ENCODE results near the gene CLSTN3. TPM values are rescaled to one million over a fixed set of nuclear protein-coding genes. Genes with fewer than 3 reads are reported as not detected.

CLSTN3 gene
- total and polyA plus RNA-seq, 2 donors (not counting 3 experiments of a cell fraction or from before 2014, with no cell fraction given): 27.8 to 45.9 TPM

GRCh38 chr12:7156259-7157197 is 26.4 kb downstream of the CLSTN3 start:
- TF ChIP-seq EZH2 (IDR thresholded peaks at IDR 0.05; ENCODE audit: borderline replicate concordance, low read depth, low read length, severe bottlenecking) (no peak), FOS (IDR thresholded peaks at IDR 0.05; ENCODE audit: borderline replicate concordance, insufficient read depth, low read length) (no peak), POLR2AphosphoS5 (IDR thresholded peaks at IDR 0.05; ENCODE audit: insufficient read depth, low read depth, low read length) (no peak), MYC (IDR thresholded peaks at IDR 0.05; ENCODE audit: low read depth, low read length) (no peak), MAX (IDR thresholded peaks at IDR 0.05; ENCODE audit: insufficient read depth, insufficient read length) (no peak), GATA2 (IDR thresholded peaks at IDR 0.05; ENCODE audit: insufficient read depth, insufficient read length, low read depth, low read length) (no peak), JUN (IDR thresholded peaks at IDR 0.05; ENCODE audit: borderline replicate concordance, insufficient read depth, insufficient read length, low read depth) (no peak), POLR2A (IDR thresholded peaks at IDR 0.05; ENCODE audit: low read depth, low read length) (no peak)
- TF ChIP-seq, protein P1, sequence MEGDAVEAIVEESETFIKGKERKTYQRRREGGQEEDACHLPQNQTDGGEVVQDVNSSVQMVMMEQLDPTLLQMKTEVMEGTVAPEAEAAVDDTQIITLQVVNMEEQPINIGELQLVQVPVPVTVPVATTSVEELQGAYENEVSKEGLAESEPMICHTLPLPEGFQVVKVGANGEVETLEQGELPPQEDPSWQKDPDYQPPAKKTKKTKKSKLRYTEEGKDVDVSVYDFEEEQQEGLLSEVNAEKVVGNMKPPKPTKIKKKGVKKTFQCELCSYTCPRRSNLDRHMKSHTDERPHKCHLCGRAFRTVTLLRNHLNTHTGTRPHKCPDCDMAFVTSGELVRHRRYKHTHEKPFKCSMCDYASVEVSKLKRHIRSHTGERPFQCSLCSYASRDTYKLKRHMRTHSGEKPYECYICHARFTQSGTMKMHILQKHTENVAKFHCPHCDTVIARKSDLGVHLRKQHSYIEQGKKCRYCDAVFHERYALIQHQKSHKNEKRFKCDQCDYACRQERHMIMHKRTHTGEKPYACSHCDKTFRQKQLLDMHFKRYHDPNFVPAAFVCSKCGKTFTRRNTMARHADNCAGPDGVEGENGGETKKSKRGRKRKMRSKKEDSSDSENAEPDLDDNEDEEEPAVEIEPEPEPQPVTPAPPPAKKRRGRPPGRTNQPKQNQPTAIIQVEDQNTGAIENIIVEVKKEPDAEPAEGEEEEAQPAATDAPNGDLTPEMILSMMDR (IDR thresholded peaks at IDR 0.05; ENCODE audit: extremely low read depth in 1 of 2, insufficient read depth in 1 of 2, low read depth in 1 of 2, low read length in 2 of 2): no peak
- Histone ChIP-seq H3K4me2 (ENCODE audit: insufficient read depth, low read length) (no peak overlapping the region), H3K4me1 (ENCODE audit: control insufficient read depth, extremely low read depth, insufficient read depth, low read length) (no peaks in the 10 kb centered on the region), H4K20me1 (replicated peaks; ENCODE audit: control insufficient read depth, extremely low read depth, insufficient read depth, low read length) (no peaks in the 10 kb centered on the region), H3K79me2 (ENCODE audit: control insufficient read depth, insufficient read depth, low read length) (no peaks in the 10 kb centered on the region), H3K9me1 (replicated peaks; ENCODE audit: control insufficient read depth, extremely low read depth, insufficient read depth, low read length) (no peaks in the 10 kb centered on the region), H3K27me3 (ENCODE audit: control insufficient read depth in 2 of 2, insufficient read depth in 2 of 2, low read length in 2 of 2) (peaks cover 0 to 2% of the 10 kb centered on the region in 2 experiments), H3K9ac (replicated peaks; ENCODE audit: extremely low read depth, insufficient read depth, low read length) (no peak overlapping the region), H3K9me3 (replicated peaks; ENCODE audit: control insufficient read depth, insufficient read depth, low read length) (no peaks in the 10 kb centered on the region), H3K27ac (ENCODE audit: insufficient read depth, low read depth, low read length) (no peak overlapping the region), H2AFZ (ENCODE audit: low read depth, low read length) (no peak overlapping the region), H3K4me3 (replicated peaks in 1 of 3; ENCODE audit: insufficient read depth in 1 of 3, low read depth in 1 of 3, low read length in 3 of 3) (no peak overlapping the region), H3K36me3 (ENCODE audit: control insufficient read depth in 2 of 2, extremely low read depth in 1 of 2, insufficient read depth in 2 of 2, low read length in 2 of 2) (peaks cover 0 to 8% of the 10 kb centered on the region in 2 experiments)
- dilution Hi-C loops (cut with MboI; ENCODE audit: extremely low pct_ligation_motif_present, low sequenced_read_pairs): no loop called here
- no TSS peak for BruUV-seq (replicated peaks)
- intact Hi-C loops (cut with micrococcal nuclease): no loop called here
- FAIRE-seq: no peak
- CTCF ChIA-PET: interaction anchor here (1.0 to 1.7 kb wide), 3 partner anchors 11 to 14 kb away, joined by 3 to 5 read pairs (median 4); no protein-coding TSS in a partner anchor
- POLR2A ChIA-PET: no interaction called here
- no peak for DNase-seq (ENCODE audit: low read depth, low spot score)

All from endothelial cell of umbilical vein (primary cell).